Lower lobe of right lung (tissue), 2 donors: ENCODE data around the gene HLA-DOB. TPM values are rescaled to one million over a fixed set of nuclear protein-coding genes. Genes with fewer than 3 reads are reported as not detected.
A peak's percentile ranks its signal among the peaks of the same experiment; 100 is the strongest.

Experiments used
- ATAC-seq, 2 donors: fragments of 200-7000 bp; cut with Tn5 transposase; one replicate each; pipeline ENCODE4 v1.9.1; 2020 to 2022; ENCODE audit warnings: mild to moderate bottlenecking in 2 of 2, moderate library complexity in 2 of 2
- DNase-seq: peaks from one replicate; pipeline ENCODE4 v3.0.0-alpha.2; 2020
- H3K27ac ChIP-seq: fragments of 200-600 bp; one replicate; pipeline ENCODE4 v1.8.0; 2022
- H3K27me3 ChIP-seq: fragments of 200-600 bp; one replicate; pipeline ENCODE4 v1.8.0; 2022; ENCODE audit warnings: low read depth
- H3K36me3 ChIP-seq: fragments of 200-600 bp; one replicate; pipeline ENCODE4 v1.8.0; 2022; ENCODE audit warnings: mild to moderate bottlenecking
- H3K4me1 ChIP-seq: fragments of 200-600 bp; one replicate; pipeline ENCODE4 v1.8.0; 2022
- H3K4me3 ChIP-seq: fragments of 200-600 bp; one replicate; pipeline ENCODE4 v1.8.0; 2022; ENCODE audit warnings: mild to moderate bottlenecking
- H3K9me3 ChIP-seq: fragments of 200-600 bp; one replicate; pipeline ENCODE4 v1.8.0; 2022
- intact Hi-C: fragments of 100-400 bp; cut with DNase I; formaldehyde crosslinking; loops from one replicate; pipeline ENCODE4 v1.11.0; 2022
- total RNA-seq: library from RNA; stranded (reverse); fragmentation: NEBNext Ultra II Directional; extraction: Animal tissue kit (Norgen Biotek cat#: 25700); gene quantifications from one replicate; pipeline ENCODE4 v1.2.1, GENCODE V29; 2021
- TF ChIP-seq, protein P1 (sequence below): fragments of 200-600 bp; IDR thresholded peaks from one replicate; pipeline ENCODE4 v1.8.0; 2022; ENCODE audit warnings: antibody characterized with exemption, mild to moderate bottlenecking
- donor health status: DM: no; HTN: yes; CAD: no; lungs with severe emphysema.

HLA-DOB gene
- total RNA-seq, 1 donor from 2014 or later: 0.95 TPM

- no peak overlapping the region for H3K4me3 ChIP-seq
- intact Hi-C loops: no loop called here
- no peaks in the 10 kb centered on the region for H3K27me3 ChIP-seq
- DNase-seq: no peak
- H3K4me1 ChIP-seq: no peaks in the 10 kb centered on the region
- no peak overlapping the region for H3K27ac ChIP-seq
- TF ChIP-seq, protein P1, sequence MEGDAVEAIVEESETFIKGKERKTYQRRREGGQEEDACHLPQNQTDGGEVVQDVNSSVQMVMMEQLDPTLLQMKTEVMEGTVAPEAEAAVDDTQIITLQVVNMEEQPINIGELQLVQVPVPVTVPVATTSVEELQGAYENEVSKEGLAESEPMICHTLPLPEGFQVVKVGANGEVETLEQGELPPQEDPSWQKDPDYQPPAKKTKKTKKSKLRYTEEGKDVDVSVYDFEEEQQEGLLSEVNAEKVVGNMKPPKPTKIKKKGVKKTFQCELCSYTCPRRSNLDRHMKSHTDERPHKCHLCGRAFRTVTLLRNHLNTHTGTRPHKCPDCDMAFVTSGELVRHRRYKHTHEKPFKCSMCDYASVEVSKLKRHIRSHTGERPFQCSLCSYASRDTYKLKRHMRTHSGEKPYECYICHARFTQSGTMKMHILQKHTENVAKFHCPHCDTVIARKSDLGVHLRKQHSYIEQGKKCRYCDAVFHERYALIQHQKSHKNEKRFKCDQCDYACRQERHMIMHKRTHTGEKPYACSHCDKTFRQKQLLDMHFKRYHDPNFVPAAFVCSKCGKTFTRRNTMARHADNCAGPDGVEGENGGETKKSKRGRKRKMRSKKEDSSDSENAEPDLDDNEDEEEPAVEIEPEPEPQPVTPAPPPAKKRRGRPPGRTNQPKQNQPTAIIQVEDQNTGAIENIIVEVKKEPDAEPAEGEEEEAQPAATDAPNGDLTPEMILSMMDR: no peak
- peaks cover 68% of the 10 kb centered on the region for H3K36me3 ChIP-seq
- H3K9me3 ChIP-seq: no peaks in the 10 kb centered on the region
- no peak for ATAC-seq
These were observed 14.1 kb upstream of the HLA-DOB start for GRCh38 chr6:32830936-32831335.

DNA sequence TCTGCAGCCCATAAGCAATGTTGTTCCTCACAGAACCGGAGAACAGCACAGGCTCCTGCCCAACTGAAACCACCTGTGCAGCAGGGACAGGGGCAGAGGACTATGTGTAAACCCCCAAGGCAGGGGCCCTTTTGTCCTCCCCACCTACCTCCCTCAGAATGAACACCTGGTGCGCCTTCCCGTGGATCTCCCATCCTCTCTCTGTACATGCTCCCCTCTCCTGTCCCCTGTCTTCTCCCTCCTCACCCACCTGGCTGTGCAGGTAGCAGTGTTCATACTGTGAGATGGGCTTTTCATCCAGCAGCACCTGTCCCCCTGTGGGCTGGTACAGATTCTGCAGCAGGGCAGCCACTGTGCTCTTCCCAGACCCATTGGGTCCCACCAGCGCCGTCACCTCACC lies 13.2 kb upstream of the HLA-DOB start:
- DNase-seq (no peak), ATAC-seq (no peak)
- intact Hi-C loops: no loop called here
- Histone ChIP-seq H3K4me3 (no peak overlapping the region), H3K27me3 (no peaks in the 10 kb centered on the region), H3K36me3 (peaks cover 59% of the 10 kb centered on the region), H3K9me3 (no peaks in the 10 kb centered on the region), H3K27ac (no peak overlapping the region), H3K4me1 (no peaks in the 10 kb centered on the region)
- TF ChIP-seq, protein P1: no peak

- DNase-seq: no peak
- TF ChIP-seq, protein P1: no peak
These were observed 12.7 kb upstream of the HLA-DOB start for GRCh38 chr6:32829495-32829894.

GRCh38 chr6:32827025-32827424 lies 10.2 kb upstream of the HLA-DOB start:
- DNase-seq (no peak), ATAC-seq (no peak)
- intact Hi-C loops: no loop called here
- Histone ChIP-seq H3K4me3 (no peak overlapping the region), H3K4me1 (no peaks in the 10 kb centered on the region), H3K27me3 (no peaks in the 10 kb centered on the region), H3K36me3 (peaks cover 43% of the 10 kb centered on the region), H3K9me3 (no peaks in the 10 kb centered on the region), H3K27ac (no peak overlapping the region)
- TF ChIP-seq, protein P1: no peak

More at GRCh38 chr6:32829495-32829894, 12.7 kb upstream of the HLA-DOB start:
- ATAC-seq: peak; percentile 40 to 53
- Histone ChIP-seq H3K27ac (no peak overlapping the region), H3K9me3 (no peaks in the 10 kb centered on the region), H3K4me3 (no peak overlapping the region), H3K4me1 (no peaks in the 10 kb centered on the region), H3K27me3 (no peaks in the 10 kb centered on the region), H3K36me3 (peaks cover 54% of the 10 kb centered on the region)
- intact Hi-C loops: no loop called here

GRCh38 chr6:32825966-32826365 lies 9.2 kb upstream of the HLA-DOB start:
- ATAC-seq: peak in 1 of 2 donors; percentile 81
- Histone ChIP-seq H3K4me1 (no peaks in the 10 kb centered on the region), H3K4me3 (no peak overlapping the region), H3K9me3 (no peaks in the 10 kb centered on the region), H3K27ac (no peak overlapping the region), H3K36me3 (peaks cover 33% of the 10 kb centered on the region), H3K27me3 (no peaks in the 10 kb centered on the region)
- DNase-seq: no peak
- intact Hi-C loops: no loop called here
- TF ChIP-seq, protein P1: peak; percentile 37

DNA sequence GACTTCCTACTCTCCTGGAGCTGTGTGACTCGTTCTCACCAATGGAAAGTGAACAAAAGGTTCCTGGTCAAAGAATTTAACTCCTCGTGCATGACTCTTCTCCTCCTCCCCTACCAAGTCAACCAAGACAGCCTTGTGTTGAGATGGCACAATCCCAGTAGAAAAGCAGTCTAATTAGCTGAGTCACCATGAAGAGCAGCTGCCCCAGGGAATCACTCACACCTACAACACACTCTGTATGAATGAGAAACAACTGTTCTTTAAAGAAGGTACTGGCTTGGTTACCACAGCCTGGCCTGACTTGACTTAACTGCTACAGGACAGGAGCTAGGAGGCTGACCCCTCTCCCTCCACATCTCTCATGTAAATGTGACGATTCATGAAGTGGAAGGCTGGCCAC lies 2.9 kb upstream of the HLA-DOB start:
- DNase-seq (no peak), ATAC-seq (no peak)
- TF ChIP-seq, protein P1: no peak
- Histone ChIP-seq H3K36me3 (no peaks in the 10 kb centered on the region), H3K27ac (no peak overlapping the region), H3K4me1 (no peaks in the 10 kb centered on the region), H3K27me3 (no peaks in the 10 kb centered on the region), H3K9me3 (no peaks in the 10 kb centered on the region), H3K4me3 (no peak overlapping the region)
- intact Hi-C loops: no loop called here
